ENCODE data around the gene SYNGR3.

DNA sequence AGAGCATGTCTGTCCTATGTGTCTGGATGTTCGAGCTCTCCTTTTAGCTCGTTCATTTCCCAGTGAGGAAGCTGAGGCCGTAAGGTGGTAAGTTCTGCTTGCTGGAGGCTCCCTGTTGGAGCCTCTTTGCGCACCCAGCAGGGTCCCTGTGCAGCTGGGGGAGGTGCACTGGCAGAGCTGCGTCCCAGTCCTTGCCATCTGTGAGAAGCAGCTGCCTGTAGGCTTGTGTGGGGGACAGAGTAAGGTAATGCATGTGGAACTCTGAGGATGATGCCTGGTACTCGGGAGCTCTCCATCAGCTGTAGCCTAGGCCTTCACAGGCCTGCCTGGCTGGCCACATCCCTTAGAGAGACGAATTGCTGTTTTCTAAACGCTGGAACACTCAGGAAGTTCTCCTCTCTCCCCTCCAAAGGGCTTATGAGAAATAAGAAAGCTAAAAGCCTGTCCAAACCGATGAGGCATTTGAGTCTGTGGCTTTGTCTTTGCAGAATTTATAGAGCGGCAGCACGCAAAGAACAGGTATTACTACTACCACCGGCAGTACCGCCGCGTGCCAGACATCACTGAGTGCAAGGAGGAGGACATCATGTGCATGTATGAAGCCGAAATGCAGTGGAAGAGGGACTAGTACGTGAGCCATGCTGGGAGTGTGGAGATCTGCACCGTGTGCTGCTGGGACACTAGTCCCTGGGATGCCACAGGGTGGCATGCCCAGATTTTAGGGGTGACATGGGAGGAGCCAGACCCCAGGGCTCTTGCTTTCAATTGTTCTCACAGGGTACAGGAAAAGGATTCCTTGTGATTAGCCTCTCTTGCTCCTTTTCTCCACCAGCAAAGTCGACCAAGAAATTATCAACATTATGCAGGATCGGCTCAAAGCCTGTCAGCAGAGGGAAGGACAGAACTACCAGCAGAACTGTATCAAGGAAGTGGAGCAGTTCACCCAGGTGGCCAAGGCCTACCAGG is 28.8 kb upstream of the SYNGR3 start:
- TF ChIP-seq EP300 (IDR thresholded peaks at IDR 0.05), result no peak
- TF ChIP-seq CTCF (IDR thresholded peaks at IDR 0.05), result no peak
